MCF 10A (cell line): ENCODE data around the gene SHISA5. TPM values are rescaled to one million over a fixed set of nuclear protein-coding genes. Genes with fewer than 3 reads are reported as not detected.

ENCODE experiments used
- BruUV-seq: library from RNA; stranded (reverse); fragments of 400-500 nt; replicated peaks from 2 replicates; lab custom pipeline; 2021; lab: Mats Ljungman, UMichigan
- CTCF ChIA-PET: fragments of 300-600 bp; sonication (Branson Sonifier 250); formaldehyde crosslinking; extraction: SDS; loops from one replicate; lab custom pipeline; 2021; ENCODE audit warnings: antibody characterized with exemption, inconsistent platforms; lab: Yijun Ruan, JAX
- POLR2A ChIA-PET: fragments of 300-600, 350-650 bp; sonication (Branson Sonifier 250); formaldehyde crosslinking; extraction: SDS; loops from one replicate; lab custom pipeline; 2020; ENCODE audit warnings: antibody characterized with exemption, inconsistent platforms; lab: Yijun Ruan, JAX
- DNase-seq: peaks from one replicate; pipeline ENCODE4 v3.0.0-alpha.2; 2018; ENCODE audit not compliant: unreplicated experiment
- H3K27ac Mint-ChIP-seq: one replicate; pipeline ENCODE4 v1.8.0; 2022; ENCODE audit warnings: mild to moderate bottlenecking, low read depth, mixed read lengths; ENCODE audit not compliant: unreplicated experiment
- H3K27me3 Mint-ChIP-seq: one replicate; pipeline ENCODE4 v1.8.0; 2022; ENCODE audit warnings: mixed read lengths; ENCODE audit not compliant: insufficient read depth, unreplicated experiment
- H3K36me3 Mint-ChIP-seq: one replicate; pipeline ENCODE4 v1.8.0; 2022; ENCODE audit warnings: mild to moderate bottlenecking, moderate library complexity, mixed read lengths; ENCODE audit not compliant: insufficient read depth, unreplicated experiment
- H3K4me1 Mint-ChIP-seq: one replicate; pipeline ENCODE4 v1.8.0; 2022; ENCODE audit warnings: mixed read lengths; ENCODE audit not compliant: insufficient read depth, unreplicated experiment
- H3K4me3 Mint-ChIP-seq: one replicate; pipeline ENCODE4 v1.8.0; 2022; ENCODE audit warnings: mild to moderate bottlenecking, moderate library complexity, mixed read lengths; ENCODE audit not compliant: unreplicated experiment
- H3K9me3 Mint-ChIP-seq: one replicate; pipeline ENCODE4 v1.8.0; 2022; ENCODE audit warnings: mixed read lengths; ENCODE audit not compliant: unreplicated experiment
- CTCF ChIP-seq: fragments of 200-600 bp; IDR thresholded peaks from one replicate; pipeline ENCODE4 v1.8.0; 2022; ENCODE audit warnings: antibody characterized with exemption, mild to moderate bottlenecking; ENCODE audit not compliant: unreplicated experiment
- intact Hi-C: fragments of 100-400 bp; cut with micrococcal nuclease; formaldehyde crosslinking; loops from 2 replicates; pipeline ENCODE4 v1.14.1; 2022
- total RNA-seq: library from RNA; stranded (reverse); gene quantifications from 2 replicates; pipeline ENCODE4 v1.2.3, GENCODE V29; 2022

The SHISA5 gene
- total RNA-seq, 1 experiment from 2014 or later = 131 TPM

DNA sequence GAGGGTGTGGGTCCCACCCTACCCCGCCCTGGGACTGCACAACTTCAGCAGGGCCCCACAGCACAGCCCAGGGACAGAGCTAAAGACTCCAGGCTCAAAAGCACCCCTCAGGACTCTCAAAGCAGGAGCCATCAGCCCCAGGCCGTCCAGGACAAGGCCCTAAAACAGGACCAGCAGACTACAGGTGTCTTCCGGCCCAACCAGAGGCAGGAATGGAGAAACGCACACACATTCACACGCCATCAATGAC is 31.4 kb downstream of the SHISA5 start:
- CTCF ChIA-PET = interaction anchor here (0.6 to 2.3 kb wide), 10 partner anchors 21 to 77 kb away, joined by 3 to 22 read pairs (median 4); partner anchors contain the start of gene SHISA5
- POLR2A ChIA-PET = interaction anchor here (0.6 to 3.0 kb wide), 15 partner anchors 8 to 203 kb away, joined by 3 to 28 read pairs (median 6); partner anchors contain the start of genes ATRIP, CCDC51, CELSR3 and PFKFB4
- Mint-ChIP-seq H3K27ac (peak overlapping the region; percentile 98), H3K27me3 (no peaks in the 10 kb centered on the region), H3K4me3 (peak overlapping the region; percentile 89), H3K36me3 (peaks cover 42% of the 10 kb centered on the region), H3K9me3 (no peaks in the 10 kb centered on the region), H3K4me1 (peaks cover 12% of the 10 kb centered on the region)
- TSS peak; percentile 68 for BruUV-seq
- intact Hi-C loops = loop anchor here (1.0 kb wide), 1 partner anchor 32 kb away; the partner anchor contains the start of gene SHISA5
- TF ChIP-seq CTCF = no peak
- DNase-seq = no peak

DNA sequence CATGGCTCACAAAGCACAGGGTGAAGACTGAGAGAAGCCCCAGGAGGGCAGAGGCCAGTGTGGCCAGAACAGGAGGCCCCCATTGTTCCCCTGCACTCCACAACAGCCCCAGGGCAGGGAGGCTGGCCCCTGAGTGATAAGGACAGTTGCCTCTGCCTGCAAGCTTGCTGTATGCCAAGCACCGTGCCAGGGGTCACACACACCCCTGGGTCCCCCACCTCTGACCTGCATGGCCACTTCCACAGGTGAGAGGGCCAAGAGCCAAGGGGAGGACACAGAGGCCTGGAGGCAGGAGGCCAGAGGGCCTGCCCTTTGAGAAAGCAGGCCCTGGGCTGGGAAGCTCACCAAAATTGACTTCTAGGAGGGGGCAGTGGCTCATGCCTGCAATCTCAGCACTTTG is 33.7 kb downstream of the SHISA5 start:
- intact Hi-C loops = no loop called here
- POLR2A ChIA-PET = interaction anchor here (0.7 to 1.7 kb wide), 3 partner anchors 12 to 31 kb away, joined by 4 to 5 read pairs (median 4); partner anchors contain the start of genes ATRIP, CCDC51 and TMA7
- Mint-ChIP-seq H3K4me3 (no peak overlapping the region), H3K27ac (no peak overlapping the region), H3K9me3 (no peaks in the 10 kb centered on the region), H3K4me1 (peaks cover 30% of the 10 kb centered on the region), H3K36me3 (peaks cover 51% of the 10 kb centered on the region), H3K27me3 (no peaks in the 10 kb centered on the region)
- no peak for TF ChIP-seq CTCF
- DNase-seq = no peak
- BruUV-seq = no TSS peak
- CTCF ChIA-PET = interaction anchor here (1.1 kb wide), 1 partner anchor 35 kb away, joined by 4 read pairs; no protein-coding TSS in a partner anchor

- peaks cover 30% of the 10 kb centered on the region for H3K4me1 Mint-ChIP-seq
- TF ChIP-seq CTCF = no peak
- no peaks in the 10 kb centered on the region for H3K9me3 Mint-ChIP-seq
- DNase-seq = no peak
- H3K4me3 Mint-ChIP-seq = no peak overlapping the region
- H3K27ac Mint-ChIP-seq = no peak overlapping the region
- BruUV-seq = no TSS peak
- intact Hi-C loops = loop anchor here (5.0 kb wide), 1 partner anchor 193 kb away; the partner anchor contains the start of gene CELSR3
- ChIA-PET POLR2A (interaction anchor here (0.5 to 1.7 kb wide), 4 partner anchors 23 to 130 kb away, joined by 3 to 5 read pairs (median 4); partner anchors contain the start of genes ATRIP, CCDC51, PLXNB1 and TMA7), CTCF (interaction anchor here (0.5 to 1.1 kb wide), 4 partner anchors 34 to 1362 kb away, joined by 3 to 5 read pairs (median 4); no protein-coding TSS in a partner anchor)
- H3K36me3 Mint-ChIP-seq = peaks cover 53% of the 10 kb centered on the region
- no peaks in the 10 kb centered on the region for H3K27me3 Mint-ChIP-seq
These were observed 34.7 kb downstream of the SHISA5 start for GRCh38 chr3:48469046-48469915.

DNA sequence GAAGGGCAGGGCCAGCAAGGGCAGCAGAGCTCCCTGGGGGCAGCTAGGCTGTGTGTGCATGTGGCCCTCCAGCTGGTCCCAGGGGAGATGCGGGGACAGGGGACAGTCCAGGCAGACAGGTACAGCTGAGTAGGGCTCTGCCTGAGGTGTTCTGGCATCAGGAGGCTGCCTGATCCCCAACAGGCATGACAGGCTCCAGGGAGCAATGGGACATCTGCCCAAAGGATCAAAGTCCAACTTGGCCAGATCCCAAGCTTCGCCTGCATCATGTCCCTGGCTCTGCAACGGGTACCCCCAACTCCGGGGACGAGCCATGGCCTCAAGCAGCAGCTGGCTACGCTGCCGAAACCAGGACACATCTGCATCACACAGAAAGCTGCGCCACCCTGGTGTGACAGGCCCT is 35.6 kb downstream of the SHISA5 start:
- peaks cover 26% of the 10 kb centered on the region for H3K4me1 Mint-ChIP-seq
- intact Hi-C loops = loop anchor here (5.0 kb wide), 1 partner anchor 194 kb away; the partner anchor contains the start of gene CELSR3
- BruUV-seq = no TSS peak
- ChIA-PET CTCF (interaction anchor here (0.5 to 1.5 kb wide), 4 partner anchors 61 to 1361 kb away, joined by 3 to 5 read pairs (median 4); no protein-coding TSS in a partner anchor), POLR2A (interaction anchor here (1.3 kb wide), 1 partner anchor 131 kb away, joined by 4 read pairs; no protein-coding TSS in a partner anchor)
- no peak overlapping the region for H3K4me3 Mint-ChIP-seq
- TF ChIP-seq CTCF = no peak
- peak overlapping the region; percentile 22 for H3K27ac Mint-ChIP-seq
- no peaks in the 10 kb centered on the region for H3K27me3 Mint-ChIP-seq
- no peaks in the 10 kb centered on the region for H3K9me3 Mint-ChIP-seq
- peaks cover 53% of the 10 kb centered on the region for H3K36me3 Mint-ChIP-seq
- no peak for DNase-seq
